SK-N-SH (cell line): Measurements from ENCODE around the gene PLCB1. TPM values are rescaled to one million over a fixed set of nuclear protein-coding genes. Genes with fewer than 3 reads are reported as not detected.

Experiments
- CTCF ChIA-PET: fragments of 300-600, 350-600 bp; formaldehyde crosslinking; extraction: SDS; loops from one replicate; lab custom pipeline; 2021; lab: Yijun Ruan, JAX
- POLR2A ChIA-PET: fragments of 350-600 bp; sonication (Branson Sonifier 250); formaldehyde crosslinking; extraction: SDS; loops from one replicate; lab custom pipeline; 2020; ENCODE audit warnings: antibody characterized with exemption, inconsistent platforms; lab: Yijun Ruan, JAX
- DNase-seq: peaks from one replicate; pipeline ENCODE4 v3.0.0; 2012
- H2AFZ ChIP-seq: fragments of 200-600 bp; sonication (generic); 2 replicates; pipeline ENCODE4 v1.8.1; 2016; ENCODE audit warnings: antibody characterized with exemption, mild to moderate bottlenecking, low read depth
- H3F3A ChIP-seq: fragments of 200-600 bp; sonication (generic); replicated peaks from 2 replicates; pipeline ENCODE3; 2016; ENCODE audit warnings: antibody characterized with exemption, mild to moderate bottlenecking; ENCODE audit not compliant: insufficient read depth
- H3K27ac ChIP-seq, 2 experiments: fragments of 200-500 bp in 1 of 2; fragments of 200-600 bp in 1 of 2; sonication (Bioruptor generic) in 1 of 2; sonication (generic), shearing (Covaris generic) in 1 of 2; 2 replicates each; pipeline versions ENCODE4 v1.5.1 to v1.6.1; 2014 to 2016; ENCODE audit warnings: low read depth in 2 of 2, inconsistent platforms in 1 of 2, low read length in 1 of 2, mild to moderate bottlenecking in 1 of 2, mixed read lengths in 1 of 2
- H3K27me3 ChIP-seq: fragments of 200-600 bp; sonication (generic), shearing (Covaris generic); 2 replicates; pipeline ENCODE4 v1.6.1; 2016; ENCODE audit warnings: mixed run types; ENCODE audit not compliant: insufficient read depth
- H3K36me3 ChIP-seq, 2 experiments: fragments of 200-500 bp in 1 of 2; fragments of 200-600 bp in 1 of 2; sonication (Bioruptor generic) in 1 of 2; sonication (generic) in 1 of 2; replicated peaks in 1 of 2; 2 replicates each; pipeline versions ENCODE3 to v1.5.1; 2014 to 2016; ENCODE audit warnings: low read length in 1 of 2, mild to moderate bottlenecking in 1 of 2; ENCODE audit not compliant: insufficient read depth in 2 of 2, control insufficient read depth in 1 of 2
- H3K4me1 ChIP-seq, 2 experiments: fragments of 200-500 bp in 1 of 2; fragments of 200-600 bp in 1 of 2; sonication (Bioruptor generic) in 1 of 2; sonication (generic), shearing (Covaris generic) in 1 of 2; 2 replicates each; pipeline versions ENCODE4 v1.5.1 to v1.6.1; 2014 to 2016; ENCODE audit warnings: low read depth in 1 of 2, low read length in 1 of 2, mixed run types in 1 of 2; ENCODE audit not compliant: insufficient read depth in 2 of 2, control insufficient read depth in 1 of 2
- H3K4me2 ChIP-seq: fragments of 200-600 bp; sonication (generic), shearing (Covaris generic); 2 replicates; pipeline ENCODE4 v1.6.1; 2017; ENCODE audit warnings: mixed run types
- H3K4me3 ChIP-seq, 2 experiments: fragments of 200-500 bp in 1 of 2; fragments of 200-600 bp in 1 of 2; sonication (Bioruptor generic) in 1 of 2; sonication (generic), shearing (Covaris generic) in 1 of 2; 2 replicates each; pipeline versions ENCODE4 v1.5.1 to v1.8.1; 2014 to 2016; ENCODE audit warnings: low read depth in 2 of 2, inconsistent platforms in 1 of 2, low read length in 1 of 2, mild to moderate bottlenecking in 1 of 2, mixed read lengths in 1 of 2, moderate library complexity in 1 of 2
- H3K79me2 ChIP-seq: fragments of 200-600 bp; sonication (generic); 2 replicates; pipeline ENCODE4 v1.8.1; 2017; ENCODE audit warnings: mild to moderate bottlenecking; ENCODE audit not compliant: insufficient read depth
- H3K9ac ChIP-seq: fragments of 200-600 bp; sonication (generic); 2 replicates; pipeline ENCODE4 v1.6.1; 2017; ENCODE audit warnings: mixed run types
- H3K9me2 ChIP-seq: fragments of 200-600 bp; sonication (generic); 2 replicates; pipeline ENCODE4 v1.6.1; 2017; ENCODE audit warnings: mixed run types
- H3K9me3 ChIP-seq: fragments of 200-600 bp; sonication (generic); 2 replicates; pipeline ENCODE4 v1.6.1; 2017; ENCODE audit warnings: mixed run types, mild to moderate bottlenecking, moderate library complexity
- H4K20me1 ChIP-seq: fragments of 200-600 bp; sonication (generic); 2 replicates; pipeline ENCODE4 v1.6.1; 2017; ENCODE audit warnings: mild to moderate bottlenecking, mixed run types; ENCODE audit not compliant: insufficient read depth
- CHD2 ChIP-seq: fragments of 150-350 bp; IDR thresholded peaks from 2 replicates; pipeline ENCODE4 v1.6.1; 2018; ENCODE audit warnings: low read length; ENCODE audit not compliant: partially characterized antibody
- CTCF ChIP-seq: fragments of 200-600 bp; sonication (generic); IDR thresholded peaks from 2 replicates; pipeline ENCODE4 v1.6.1; 2017; ENCODE audit warnings: antibody characterized with exemption, mild to moderate bottlenecking, moderate library complexity
- EP300 ChIP-seq, 2 experiments: IDR thresholded peaks; 2 replicates each; pipeline versions ENCODE4 v1.4.0 to v1.6.1; 2012; ENCODE audit warnings: borderline replicate concordance in 1 of 2, low read depth in 1 of 2, low read length in 1 of 2
- FOXJ3 ChIP-seq: sonication (generic); formaldehyde crosslinking; IDR thresholded peaks from 2 replicates; pipeline ENCODE4 v1.5.1; 2020; ENCODE audit warnings: mild to moderate bottlenecking, missing genetic modification reagents
- GABPA ChIP-seq: IDR thresholded peaks from 2 replicates; pipeline ENCODE4 v1.4.0; 2012; ENCODE audit warnings: low read depth, mild to moderate bottlenecking
- GATA2 ChIP-seq: sonication (generic); formaldehyde crosslinking; IDR thresholded peaks from 2 replicates; pipeline ENCODE4 v1.5.0; 2020; ENCODE audit warnings: mild to moderate bottlenecking, missing genetic modification reagents
- JUND ChIP-seq: IDR thresholded peaks from 2 replicates; pipeline ENCODE4 v1.4.0; 2012
- MAX ChIP-seq: IDR thresholded peaks from 2 replicates; pipeline ENCODE4 v1.4.0; 2012; ENCODE audit warnings: low read depth
- MXI1 ChIP-seq: IDR thresholded peaks from 2 replicates; pipeline ENCODE4 v1.6.1; 2012; ENCODE audit warnings: mild to moderate bottlenecking, low read depth, low read length, improper control_type of control experiment
- NRF1 ChIP-seq: IDR thresholded peaks from 2 replicates; pipeline ENCODE4 v1.6.1; 2012; ENCODE audit warnings: low read depth, mild to moderate bottlenecking, low read length
- POLR2AphosphoS5 ChIP-seq: IDR thresholded peaks from 2 replicates; pipeline ENCODE4 v1.6.1; 2012; ENCODE audit warnings: low read depth, low read length
- RXRA ChIP-seq: IDR thresholded peaks from 2 replicates; pipeline ENCODE4 v1.4.0; 2012; ENCODE audit warnings: low read depth, mild to moderate bottlenecking, borderline replicate concordance
- SIN3A ChIP-seq: IDR thresholded peaks from 2 replicates; pipeline ENCODE4 v1.6.1; 2012; ENCODE audit warnings: low read depth, mild to moderate bottlenecking, low read length, moderate library complexity, borderline replicate concordance
- SMC3 ChIP-seq: IDR thresholded peaks from 2 replicates; pipeline ENCODE4 v1.6.1; 2012; ENCODE audit warnings: low read depth, low read length, improper control_type of control experiment
- TCF12 ChIP-seq: IDR thresholded peaks from 2 replicates; pipeline ENCODE4 v1.4.0; 2012
- TEAD4 ChIP-seq: IDR thresholded peaks from 2 replicates; pipeline ENCODE4 v1.4.0; 2012; ENCODE audit warnings: mild to moderate bottlenecking, borderline replicate concordance; ENCODE audit not compliant: insufficient read depth
- USF2 ChIP-seq: fragments of 150-350 bp; IDR thresholded peaks from 2 replicates; pipeline ENCODE4 v1.6.1; 2017; ENCODE audit warnings: antibody characterized with exemption, low read length, low read depth, borderline replicate concordance
- YY1 ChIP-seq: IDR thresholded peaks from 2 replicates; pipeline ENCODE4 v1.4.0; 2012; ENCODE audit warnings: low read depth, mild to moderate bottlenecking
- WGBS: methylation state at CpG from one replicate; pipeline ENCODE4 v1.1.6; 2017; ENCODE audit warnings: low lambda C conversion rate; 5-methylcytosine and 5-hydroxymethylcytosine counted together
- polyA plus RNA-seq, 3 experiments: library from polyadenylated mRNA; depleted of rRNA; stranded (reverse); fragments of >200 nt; gene quantifications; 2 replicates each; pipeline ENCODE4 v1.2.3, GENCODE V29; 2012

PLCB1 gene
- polyA plus RNA-seq, 1 of the 3 experiments (the other 2 are of a cell fraction), result 10.5 TPM

GRCh38 chr20:8901237-8902025 is 769.4 kb downstream of the PLCB1 start:
- Histone ChIP-seq H3K9me3 (no peaks in the 10 kb centered on the region), H3K9me2 (no peaks in the 10 kb centered on the region), H3K4me1 (no peaks in the 10 kb centered on the region), H2AFZ (no peak overlapping the region), H3K4me2 (no peak overlapping the region), H3K27ac (no peak overlapping the region), H3K36me3 (no peaks in the 10 kb centered on the region), H3K9ac (no peak overlapping the region), H3F3A (no peaks in the 10 kb centered on the region), H3K79me2 (no peaks in the 10 kb centered on the region), H3K4me3 (no peak overlapping the region), H4K20me1 (no peaks in the 10 kb centered on the region), H3K27me3 (no peaks in the 10 kb centered on the region)
- DNase-seq, result no peak
- 77% methylated on average over 8 of the region's 8 CpGs for WGBS
- ChIA-PET CTCF (interaction anchor here (1.2 kb wide), 1 partner anchor 48 kb away, joined by 3 read pairs; no protein-coding TSS in a partner anchor), POLR2A (no interaction called here)
- TF ChIP-seq YY1 (no peak), SMC3 (no peak), POLR2AphosphoS5 (no peak), GABPA (no peak), NRF1 (no peak), GATA2 (CRISPR knock-in tag) (no peak)

- no peaks in the 10 kb centered on the region for H3K79me2 ChIP-seq
- 34% methylated on average over 2 of the region's 2 CpGs for WGBS
- CTCF ChIA-PET, result no interaction called here
These were observed 771.9 kb downstream of the PLCB1 start for GRCh38 chr20:8903655-8904605.

More at GRCh38 chr20:8903655-8904605, 771.9 kb downstream of the PLCB1 start:
- no peaks in the 10 kb centered on the region for H3F3A ChIP-seq
- no peak overlapping the region for H3K4me3 ChIP-seq
- H2AFZ ChIP-seq, result no peak overlapping the region
- H3K9me3 ChIP-seq, result no peaks in the 10 kb centered on the region
- H3K4me2 ChIP-seq, result no peak overlapping the region
- no peak for DNase-seq
- no peaks in the 10 kb centered on the region for H3K9me2 ChIP-seq
- no peaks in the 10 kb centered on the region for H4K20me1 ChIP-seq
- H3K27ac ChIP-seq, result no peak overlapping the region
- H3K9ac ChIP-seq, result no peak overlapping the region
- H3K27me3 ChIP-seq, result no peaks in the 10 kb centered on the region
- POLR2A ChIA-PET, result no interaction called here
- no peak for TF ChIP-seq JUND
- no peak for TF ChIP-seq GATA2 (CRISPR knock-in tag)
- no peak for TF ChIP-seq MXI1
- no peak for TF ChIP-seq SIN3A
- TF ChIP-seq MAX, result no peak
- no peak for TF ChIP-seq POLR2AphosphoS5
- no peak for TF ChIP-seq CHD2
- TF ChIP-seq TEAD4, result no peak
- no peak for TF ChIP-seq EP300 (IDR thresholded peaks at IDR 0.05; ENCODE audit: borderline replicate concordance in 1 of 2, low read depth in 1 of 2, low read length in 1 of 2)
- no peak for TF ChIP-seq SMC3
- no peak for TF ChIP-seq RXRA
- no peak for TF ChIP-seq CTCF
- TF ChIP-seq FOXJ3 (CRISPR knock-in tag), result no peak
- no peak for TF ChIP-seq USF2
- no peak for TF ChIP-seq TCF12
- no peaks in the 10 kb centered on the region for H3K36me3 ChIP-seq
- no peaks in the 10 kb centered on the region for H3K4me1 ChIP-seq
